Measurements from ENCODE around the gene SLC14A1. TPM values are rescaled to one million over a fixed set of nuclear protein-coding genes. Genes with fewer than 3 reads are reported as not detected.

SLC14A1 gene
- polyA plus RNA-seq, 1 donor (not counting 4 experiments of a cell fraction or from before 2014, with no cell fraction given), result not detected

GRCh38 chr18:45739268-45739667, 15.3 kb downstream of the SLC14A1 start:
- Histone ChIP-seq H3K27me3 (ENCODE audit: control insufficient read depth, extremely low read depth, insufficient read depth, low read length) (no peaks in the 10 kb centered on the region), H2AFZ (ENCODE audit: control insufficient read depth, low read length) (no peak overlapping the region), H3K9me3 (ENCODE audit: control insufficient read depth, low read depth, low read length) (no peaks in the 10 kb centered on the region), H3K36me3 (ENCODE audit: control insufficient read depth in 2 of 2, extremely low read depth in 1 of 2, insufficient read depth in 2 of 2, low read length in 2 of 2) (no peaks in the 10 kb centered on the region), H4K20me1 (ENCODE audit: control insufficient read depth, extremely low read depth, insufficient read depth, low read length) (no peaks in the 10 kb centered on the region), H3K4me1 (ENCODE audit: control insufficient read depth, extremely low read depth, insufficient read depth, low read length) (no peaks in the 10 kb centered on the region), H3K79me2 (ENCODE audit: control insufficient read depth, insufficient read depth, low read length) (no peaks in the 10 kb centered on the region), H3K27ac (ENCODE audit: control insufficient read depth, insufficient read depth, low read length) (no peak overlapping the region), H3K9me1 (ENCODE audit: control insufficient read depth, extremely low read depth, insufficient read depth, low read length) (no peaks in the 10 kb centered on the region), H3K9ac (ENCODE audit: control insufficient read depth, extremely low read depth, insufficient read depth, low read length) (no peak overlapping the region), H3K4me3 (ENCODE audit: control insufficient read depth in 2 of 3, extremely low read depth in 1 of 3, insufficient read depth in 2 of 3, low read depth in 1 of 3, low read length in 3 of 3) (no peak overlapping the region), H3K4me2 (ENCODE audit: control insufficient read depth, extremely low read depth, insufficient read depth, low read depth, low read length) (no peak overlapping the region)
- no peak for FAIRE-seq
- no peak for DNase-seq (ENCODE audit: low read depth, low spot score)
- dilution Hi-C loops (cut with MboI; ENCODE audit: extremely low pct_ligation_motif_present, low sequenced_read_pairs), result no loop called here
- no peak for TF ChIP-seq EZH2 (IDR thresholded peaks at IDR 0.05; ENCODE audit: low read length)
- no peak for TF ChIP-seq CTCF (optimal IDR thresholded peaks at IDR 0.05 in 1 of 3, IDR thresholded peaks at IDR 0.05 in 1 of 3, conservative IDR thresholded peaks at IDR 0.05 in 1 of 3; ENCODE audit: extremely low read depth in 1 of 3, insufficient read depth in 2 of 3, low read length in 3 of 3)

- DNase-seq (ENCODE audit: low read depth, low spot score), result no peak
- no peaks in the 10 kb centered on the region for H3K4me1 ChIP-seq (ENCODE audit: control insufficient read depth, extremely low read depth, insufficient read depth, low read length)
- H3K36me3 ChIP-seq (ENCODE audit: control insufficient read depth in 2 of 2, extremely low read depth in 1 of 2, insufficient read depth in 2 of 2, low read length in 2 of 2), result no peaks in the 10 kb centered on the region
- no peak overlapping the region for H3K27ac ChIP-seq (ENCODE audit: control insufficient read depth, insufficient read depth, low read length)
- no peak for FAIRE-seq
- no peaks in the 10 kb centered on the region for H3K9me3 ChIP-seq (ENCODE audit: control insufficient read depth, low read depth, low read length)
- H2AFZ ChIP-seq (ENCODE audit: control insufficient read depth, low read length), result no peak overlapping the region
- H3K27me3 ChIP-seq (ENCODE audit: control insufficient read depth, extremely low read depth, insufficient read depth, low read length), result no peaks in the 10 kb centered on the region
- dilution Hi-C loops (cut with MboI; ENCODE audit: extremely low pct_ligation_motif_present, low sequenced_read_pairs), result no loop called here
- no peaks in the 10 kb centered on the region for H4K20me1 ChIP-seq (ENCODE audit: control insufficient read depth, extremely low read depth, insufficient read depth, low read length)
- no peak for TF ChIP-seq EZH2 (IDR thresholded peaks at IDR 0.05; ENCODE audit: low read length)
- TF ChIP-seq CTCF (optimal IDR thresholded peaks at IDR 0.05 in 1 of 3, IDR thresholded peaks at IDR 0.05 in 1 of 3, conservative IDR thresholded peaks at IDR 0.05 in 1 of 3; ENCODE audit: extremely low read depth in 1 of 3, insufficient read depth in 2 of 3, low read length in 3 of 3), result no peak
- no peaks in the 10 kb centered on the region for H3K9me1 ChIP-seq (ENCODE audit: control insufficient read depth, extremely low read depth, insufficient read depth, low read length)
- H3K79me2 ChIP-seq (ENCODE audit: control insufficient read depth, insufficient read depth, low read length), result no peaks in the 10 kb centered on the region
- H3K4me2 ChIP-seq (ENCODE audit: control insufficient read depth, extremely low read depth, insufficient read depth, low read depth, low read length), result no peak overlapping the region
- no peak overlapping the region for H3K9ac ChIP-seq (ENCODE audit: control insufficient read depth, extremely low read depth, insufficient read depth, low read length)
- no peak overlapping the region for H3K4me3 ChIP-seq (ENCODE audit: control insufficient read depth in 2 of 3, extremely low read depth in 1 of 3, insufficient read depth in 2 of 3, low read depth in 1 of 3, low read length in 3 of 3)
These were observed 15.9 kb downstream of the SLC14A1 start for GRCh38 chr18:45739848-45740247.
